Measurements from ENCODE around the gene SOS1. TPM values are rescaled to one million over a fixed set of nuclear protein-coding genes. Genes with fewer than 3 reads are reported as not detected.

The SOS1 gene
- total and polyA plus RNA-seq, 2 of the 13 experiments (the other 11 are each of a cell fraction or from before 2014, with no cell fraction given), result 20.8 to 60.4 TPM

- TF ChIP-seq FOXP1 (IDR thresholded peaks at IDR 0.05) (no peak; the same call in 1 of the 2 replicates), FOXP1 (CRISPR knock-in tag; IDR thresholded peaks at IDR 0.05) (peak; percentile 94), FOSL2 (CRISPR knock-in tag; IDR thresholded peaks at IDR 0.05) (0 out of 2 replicates have a peak, but pooled peaks have one; percentile 35), ZNF451 (CRISPR knock-in tag; IDR thresholded peaks at IDR 0.05) (no peak), SMARCE1 (IDR thresholded peaks at IDR 0.05; ENCODE audit: borderline replicate concordance) (no peak), FOXP4 (CRISPR knock-in tag; IDR thresholded peaks at IDR 0.05) (peak; percentile 74), MXD4 (CRISPR knock-in tag; IDR thresholded peaks at IDR 0.05) (peak; percentile 30; the same call in 1 of the 2 replicates), ATF7 (IDR thresholded peaks at IDR 0.05) (no peak), ATF7 (CRISPR knock-in tag; IDR thresholded peaks at IDR 0.05) (0 out of 2 replicates have a peak, but pooled peaks have one; percentile 10), RXRA (CRISPR knock-in tag; IDR thresholded peaks at IDR 0.05) (peak; percentile 49; the same call in 1 of the 2 replicates), RCOR2 (CRISPR knock-in tag; IDR thresholded peaks at IDR 0.05) (peak; percentile 75; the same call in 1 of the 2 replicates), ZNF329 (CRISPR knock-in tag; IDR thresholded peaks at IDR 0.05; ENCODE audit: low read depth) (no peak), ZNF749 (CRISPR knock-in tag; IDR thresholded peaks at IDR 0.05; ENCODE audit: borderline replicate concordance) (no peak), ATF4 (CRISPR knock-in tag; IDR thresholded peaks at IDR 0.05) (peak in 1 of 2 experiments; percentile 53; a peak in 2 of 4 replicates), MEF2D (CRISPR knock-in tag; IDR thresholded peaks at IDR 0.05) (peak; percentile 61; the same call in 1 of the 2 replicates), ZNF292 (CRISPR knock-in tag; IDR thresholded peaks at IDR 0.05; ENCODE audit: borderline replicate concordance, low read depth) (0 out of 2 replicates have a peak, but pooled peaks have one; percentile 6), ZFP1 (CRISPR knock-in tag; IDR thresholded peaks at IDR 0.05) (0 out of 2 replicates have a peak, but pooled peaks have one; percentile 31), ZNF781 (CRISPR knock-in tag; IDR thresholded peaks at IDR 0.05; ENCODE audit: borderline replicate concordance, not compliant biosample characterization) (no peak), ZFP41 (CRISPR knock-in tag; IDR thresholded peaks at IDR 0.05; ENCODE audit: borderline replicate concordance) (no peak), ZKSCAN8 (CRISPR knock-in tag; IDR thresholded peaks at IDR 0.05; ENCODE audit: borderline replicate concordance) (peak; percentile 52; the same call in 1 of the 2 replicates), ZMAT5 (CRISPR knock-in tag; IDR thresholded peaks at IDR 0.05; ENCODE audit: borderline replicate concordance, low read depth) (no peak), SIX1 (CRISPR knock-in tag; IDR thresholded peaks at IDR 0.05; ENCODE audit: borderline replicate concordance) (peak; percentile 11; the same call in 1 of the 2 replicates), DPF2 (CRISPR knock-in tag; IDR thresholded peaks at IDR 0.05; ENCODE audit: borderline replicate concordance, low read depth) (peak; percentile 36; the same call in 1 of the 2 replicates), ATF1 (CRISPR knock-in tag; IDR thresholded peaks at IDR 0.05) (0 out of 2 replicates have a peak, but pooled peaks have one; percentile 27)
- TF ChIP-seq, protein P1, sequence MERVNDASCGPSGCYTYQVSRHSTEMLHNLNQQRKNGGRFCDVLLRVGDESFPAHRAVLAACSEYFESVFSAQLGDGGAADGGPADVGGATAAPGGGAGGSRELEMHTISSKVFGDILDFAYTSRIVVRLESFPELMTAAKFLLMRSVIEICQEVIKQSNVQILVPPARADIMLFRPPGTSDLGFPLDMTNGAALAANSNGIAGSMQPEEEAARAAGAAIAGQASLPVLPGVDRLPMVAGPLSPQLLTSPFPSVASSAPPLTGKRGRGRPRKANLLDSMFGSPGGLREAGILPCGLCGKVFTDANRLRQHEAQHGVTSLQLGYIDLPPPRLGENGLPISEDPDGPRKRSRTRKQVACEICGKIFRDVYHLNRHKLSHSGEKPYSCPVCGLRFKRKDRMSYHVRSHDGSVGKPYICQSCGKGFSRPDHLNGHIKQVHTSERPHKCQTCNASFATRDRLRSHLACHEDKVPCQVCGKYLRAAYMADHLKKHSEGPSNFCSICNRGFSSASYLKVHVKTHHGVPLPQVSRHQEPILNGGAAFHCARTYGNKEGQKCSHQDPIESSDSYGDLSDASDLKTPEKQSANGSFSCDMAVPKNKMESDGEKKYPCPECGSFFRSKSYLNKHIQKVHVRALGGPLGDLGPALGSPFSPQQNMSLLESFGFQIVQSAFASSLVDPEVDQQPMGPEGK (CRISPR knock-in tag; IDR thresholded peaks at IDR 0.05), result 0 out of 2 replicates have a peak, but pooled peaks have one; percentile 18
- TF ChIP-seq, protein P2, sequence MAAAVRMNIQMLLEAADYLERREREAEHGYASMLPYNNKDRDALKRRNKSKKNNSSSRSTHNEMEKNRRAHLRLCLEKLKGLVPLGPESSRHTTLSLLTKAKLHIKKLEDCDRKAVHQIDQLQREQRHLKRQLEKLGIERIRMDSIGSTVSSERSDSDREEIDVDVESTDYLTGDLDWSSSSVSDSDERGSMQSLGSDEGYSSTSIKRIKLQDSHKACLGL (CRISPR knock-in tag; IDR thresholded peaks at IDR 0.05), result no peak
These were observed 18.0 kb upstream of the SOS1 start (continued) for GRCh38 chr2:39138837-39139211.

Measured in HepG2 (cell line).